GM21825 (cell line): ENCODE measurements around the gene ATP6V1F.

Source experiments
- ATAC-seq: cut with Tn5 transposase; IDR thresholded peaks from one replicate; pipeline ENCODE4 v1.9.1; 2021; ENCODE audit warnings: mild to moderate bottlenecking, moderate library complexity; ENCODE audit not compliant: unreplicated experiment

Gene ATP6V1F

DNA sequence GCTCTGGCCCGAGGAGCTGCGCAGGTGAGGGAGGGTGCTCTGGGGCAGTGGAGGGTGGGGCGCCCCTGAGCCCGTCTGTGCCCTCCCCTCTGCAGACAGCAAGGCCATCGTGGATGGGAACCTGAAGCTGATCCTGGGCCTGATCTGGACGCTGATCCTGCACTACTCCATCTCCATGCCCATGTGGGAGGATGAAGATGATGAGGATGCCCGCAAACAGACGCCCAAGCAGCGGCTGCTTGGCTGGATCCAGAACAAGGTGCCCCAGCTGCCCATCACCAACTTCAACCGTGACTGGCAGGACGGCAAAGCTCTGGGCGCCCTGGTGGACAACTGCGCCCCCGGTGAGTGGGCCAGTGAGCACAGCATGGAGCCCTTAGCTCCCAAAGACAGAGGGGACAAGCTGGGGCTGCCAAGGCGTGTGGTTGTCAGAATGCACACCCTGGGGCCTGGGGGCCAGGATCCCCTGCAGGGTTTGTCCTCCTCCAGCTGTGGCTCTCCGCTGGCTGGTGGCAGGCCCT lies 27.4 kb upstream of the ATP6V1F start:
- no peak for ATAC-seq

DNA sequence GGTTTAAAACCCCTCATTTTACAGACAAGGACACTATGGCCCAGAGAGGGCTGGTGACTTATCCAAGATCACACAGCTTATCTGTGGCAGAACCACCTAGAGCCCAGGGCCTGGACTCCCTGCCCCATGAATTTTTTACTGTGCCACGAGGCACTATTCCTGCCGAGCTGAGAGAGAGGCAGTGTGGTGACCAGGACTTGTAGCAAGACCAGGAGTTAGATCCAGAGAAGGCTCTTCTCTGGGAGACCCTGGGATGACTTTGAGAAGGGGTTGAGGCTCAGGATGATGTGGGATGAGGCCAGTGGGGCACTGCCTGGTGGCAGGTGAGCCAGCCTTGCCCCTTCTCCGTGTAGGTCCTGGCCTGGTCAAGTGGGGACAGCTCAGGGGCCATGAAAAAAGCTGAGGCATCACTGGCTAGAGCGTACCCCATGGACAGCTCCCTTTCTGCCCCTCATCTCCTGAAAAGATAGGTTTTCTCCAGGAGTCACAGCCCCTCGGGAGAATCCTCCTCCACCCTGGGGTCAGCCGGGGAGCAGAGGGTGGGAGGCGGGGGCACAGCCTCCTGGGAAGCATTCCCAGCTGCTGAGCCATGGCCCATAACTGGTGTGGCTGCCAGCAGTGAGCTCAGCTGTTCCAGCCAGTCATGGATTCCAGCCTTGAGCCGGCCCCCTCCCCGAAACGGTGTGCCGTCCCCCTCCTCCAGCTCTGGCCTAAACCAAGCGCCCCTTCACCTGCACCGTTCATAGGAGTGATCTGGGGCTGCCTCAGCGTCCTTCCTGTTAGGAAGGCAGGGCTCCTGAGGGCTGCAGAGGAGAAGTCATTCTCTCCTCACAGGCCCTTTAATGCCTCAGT lies 26.6 kb upstream of the ATP6V1F start:
- no peak for ATAC-seq

DNA sequence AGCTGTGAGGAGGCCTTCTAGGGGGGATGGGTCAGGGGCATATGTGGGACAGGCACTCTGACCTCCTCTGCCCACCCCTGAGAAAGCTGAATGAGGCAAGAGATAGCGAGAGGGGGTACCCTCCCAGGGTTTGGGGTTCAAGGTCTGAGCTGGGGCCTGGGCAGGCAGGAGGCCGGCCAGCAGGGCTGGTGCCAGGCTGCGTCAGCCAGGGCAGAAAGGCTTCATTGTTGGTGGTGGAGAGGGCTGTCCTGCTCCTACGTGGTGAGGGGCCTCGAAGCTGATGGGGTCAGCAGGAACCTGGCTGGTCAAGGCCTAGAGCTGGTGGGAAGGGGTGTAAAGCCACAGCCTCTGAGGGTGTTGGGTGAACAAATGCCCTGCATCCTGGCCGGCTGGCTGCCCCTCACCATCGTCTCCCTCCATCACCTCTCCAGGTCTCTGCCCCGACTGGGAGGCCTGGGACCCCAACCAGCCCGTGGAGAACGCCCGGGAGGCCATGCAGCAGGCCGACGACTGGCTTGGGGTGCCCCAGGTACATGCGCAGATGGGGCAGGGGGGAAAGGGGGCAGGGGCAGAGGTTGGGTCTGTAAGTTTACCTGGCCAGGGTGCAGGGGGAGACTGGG lies 25.8 kb upstream of the ATP6V1F start:
- no peak for ATAC-seq

DNA sequence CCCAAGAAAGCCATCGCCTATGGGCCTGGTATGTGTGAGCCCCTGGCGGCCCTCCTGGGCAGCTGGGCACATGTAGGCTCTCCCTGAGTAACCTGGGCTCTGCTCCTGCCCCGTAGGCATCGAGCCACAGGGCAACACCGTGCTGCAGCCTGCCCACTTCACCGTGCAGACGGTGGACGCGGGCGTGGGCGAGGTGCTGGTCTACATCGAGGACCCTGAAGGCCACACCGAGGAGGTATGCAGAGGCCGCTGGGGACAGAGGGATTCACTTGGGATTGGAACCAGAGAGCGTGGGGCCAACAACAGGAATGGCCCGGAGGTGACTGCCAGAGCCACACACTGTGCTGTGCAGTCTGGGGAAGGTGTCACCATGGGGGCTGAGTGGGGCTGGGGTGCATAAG lies 25.1 kb upstream of the ATP6V1F start:
- no peak for ATAC-seq

DNA sequence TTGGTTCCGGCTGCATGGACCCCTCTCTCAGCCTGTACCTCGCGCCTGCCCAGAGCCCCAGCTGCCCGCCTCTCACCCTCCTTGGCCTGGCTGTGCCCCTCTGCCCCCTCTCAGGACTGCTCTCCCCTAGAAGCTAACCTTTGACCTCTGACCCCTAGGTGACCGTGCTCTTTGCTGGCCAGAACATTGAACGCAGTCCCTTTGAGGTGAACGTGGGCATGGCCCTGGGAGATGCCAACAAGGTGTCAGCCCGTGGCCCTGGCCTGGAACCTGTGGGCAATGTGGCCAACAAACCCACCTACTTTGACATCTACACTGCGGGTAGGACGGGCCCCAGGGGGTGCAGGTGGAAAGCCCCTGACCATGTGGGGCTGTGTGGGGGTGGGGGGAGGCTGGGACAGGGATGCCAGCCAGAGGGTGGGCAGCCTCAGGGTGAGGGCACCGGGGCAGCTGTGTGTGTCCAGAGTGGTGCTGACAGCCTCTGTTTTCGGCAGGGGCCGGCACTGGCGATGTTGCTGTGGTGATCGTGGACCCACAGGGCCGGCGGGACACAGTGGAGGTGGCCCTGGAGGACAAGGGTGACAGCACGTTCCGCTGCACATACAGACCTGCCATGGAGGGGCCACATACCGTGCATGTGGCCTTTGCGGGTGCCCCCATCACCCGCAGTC lies 24.4 kb upstream of the ATP6V1F start:
- ATAC-seq, result no peak

DNA sequence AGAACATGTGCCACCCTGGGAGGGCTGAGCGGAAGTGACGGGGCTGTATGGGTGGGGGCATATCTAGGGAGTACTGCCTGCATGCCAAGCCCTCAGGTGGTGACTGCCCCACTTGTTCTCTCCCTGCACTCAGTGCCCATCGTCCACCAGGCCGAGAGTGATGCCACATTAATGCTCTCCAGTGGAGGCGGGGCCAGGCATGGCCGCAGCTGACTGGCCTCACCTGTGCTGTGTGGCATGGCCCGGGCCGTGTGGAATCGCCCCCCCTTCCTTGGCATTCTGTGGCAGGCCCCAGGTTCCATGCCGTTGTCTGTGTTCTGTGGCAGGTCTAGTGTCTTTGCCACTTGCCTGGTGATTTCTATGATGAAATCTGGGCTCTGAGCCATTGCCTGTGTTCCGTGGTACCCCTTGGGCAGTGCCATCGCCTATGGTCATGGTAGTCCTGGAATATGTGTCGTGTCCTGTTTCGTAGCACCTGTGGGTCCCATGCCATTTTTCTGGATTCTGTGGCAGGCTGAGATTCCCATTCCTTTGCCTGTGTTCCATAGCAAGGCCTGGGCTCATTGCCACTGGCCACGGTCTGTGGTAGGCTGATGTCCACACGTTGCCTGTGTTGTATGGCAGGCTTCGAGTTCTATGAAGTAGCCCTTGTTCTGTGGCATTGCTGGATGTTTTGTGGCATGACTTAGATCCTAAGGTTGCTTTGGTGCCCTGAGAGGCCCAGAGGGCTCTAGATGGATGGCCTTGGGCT lies 23.5 kb upstream of the ATP6V1F start:
- no peak for ATAC-seq

DNA sequence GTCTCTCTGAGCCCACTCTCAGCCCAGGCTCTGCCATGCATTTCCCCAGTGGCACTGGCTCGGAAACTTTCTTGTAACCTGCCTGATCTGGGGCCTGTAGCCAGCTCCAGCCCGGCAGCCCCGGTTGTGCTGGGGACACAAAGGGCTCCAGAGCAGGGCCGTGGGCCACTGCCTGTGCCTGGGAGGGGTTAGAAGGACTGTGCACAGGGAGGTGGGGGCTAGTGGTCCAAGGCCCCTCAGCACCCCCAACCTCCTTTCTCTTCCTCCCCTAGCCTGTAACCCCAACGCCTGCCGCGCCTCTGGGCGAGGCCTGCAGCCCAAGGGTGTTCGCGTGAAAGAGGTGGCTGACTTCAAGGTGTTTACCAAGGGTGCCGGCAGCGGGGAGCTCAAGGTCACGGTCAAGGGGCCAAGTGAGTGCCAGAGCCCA lies 22.9 kb upstream of the ATP6V1F start:
- ATAC-seq, result no peak

DNA sequence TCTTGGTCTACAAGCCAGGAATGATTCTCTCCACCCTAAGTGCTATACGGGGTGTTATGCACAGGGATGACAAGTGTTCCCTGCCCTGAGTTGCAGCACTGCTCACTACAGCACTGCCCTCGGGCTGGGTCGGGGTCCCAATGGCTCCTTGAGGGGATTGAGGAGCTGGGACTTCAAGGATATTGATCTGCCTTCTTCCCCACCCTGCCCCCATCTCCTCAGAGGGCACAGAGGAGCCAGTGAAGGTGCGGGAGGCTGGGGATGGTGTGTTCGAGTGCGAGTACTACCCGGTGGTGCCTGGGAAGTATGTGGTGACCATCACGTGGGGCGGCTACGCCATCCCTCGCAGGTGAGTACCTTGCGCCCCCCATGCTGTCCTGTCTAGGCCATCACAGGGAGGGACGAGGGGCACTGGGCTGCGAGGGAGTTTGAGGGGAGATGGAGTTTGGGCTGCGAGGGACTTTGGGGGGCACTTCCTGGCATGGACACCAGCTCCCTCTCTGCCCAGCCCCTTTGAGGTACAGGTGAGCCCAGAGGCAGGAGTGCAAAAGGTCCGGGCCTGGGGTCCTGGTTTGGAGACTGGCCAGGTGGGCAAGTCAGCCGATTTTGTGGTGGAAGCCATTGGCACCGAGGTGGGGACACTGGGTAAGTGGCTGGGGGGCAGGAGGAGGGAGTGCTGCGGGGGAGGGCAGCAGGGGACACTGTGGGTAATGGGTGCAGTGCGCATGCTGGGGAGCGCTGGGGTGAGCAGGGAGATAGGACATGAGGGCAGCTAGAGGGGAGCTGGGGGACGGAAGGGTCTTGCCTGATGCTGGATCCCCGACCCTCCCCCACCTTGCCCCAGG lies 22.1 kb upstream of the ATP6V1F start:
- no peak for ATAC-seq

DNA sequence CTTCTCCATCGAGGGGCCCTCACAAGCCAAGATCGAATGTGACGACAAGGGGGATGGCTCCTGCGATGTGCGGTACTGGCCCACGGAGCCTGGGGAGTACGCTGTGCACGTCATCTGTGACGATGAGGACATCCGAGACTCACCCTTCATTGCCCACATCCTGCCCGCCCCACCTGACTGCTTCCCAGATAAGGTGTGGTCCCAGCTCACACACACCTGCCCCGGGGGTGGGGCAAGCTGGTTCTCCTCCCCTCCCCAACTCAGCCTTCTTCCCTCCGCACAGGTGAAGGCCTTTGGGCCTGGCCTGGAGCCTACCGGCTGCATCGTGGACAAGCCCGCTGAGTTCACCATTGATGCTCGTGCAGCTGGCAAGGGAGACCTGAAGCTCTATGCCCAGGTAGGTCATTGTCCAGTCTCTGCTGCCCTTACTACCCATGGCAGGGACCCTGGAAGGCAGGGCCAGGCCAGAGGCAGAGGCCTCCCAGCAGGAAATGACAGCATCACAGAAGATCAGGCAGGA lies 21.4 kb upstream of the ATP6V1F start:
- ATAC-seq, result no peak

DNA sequence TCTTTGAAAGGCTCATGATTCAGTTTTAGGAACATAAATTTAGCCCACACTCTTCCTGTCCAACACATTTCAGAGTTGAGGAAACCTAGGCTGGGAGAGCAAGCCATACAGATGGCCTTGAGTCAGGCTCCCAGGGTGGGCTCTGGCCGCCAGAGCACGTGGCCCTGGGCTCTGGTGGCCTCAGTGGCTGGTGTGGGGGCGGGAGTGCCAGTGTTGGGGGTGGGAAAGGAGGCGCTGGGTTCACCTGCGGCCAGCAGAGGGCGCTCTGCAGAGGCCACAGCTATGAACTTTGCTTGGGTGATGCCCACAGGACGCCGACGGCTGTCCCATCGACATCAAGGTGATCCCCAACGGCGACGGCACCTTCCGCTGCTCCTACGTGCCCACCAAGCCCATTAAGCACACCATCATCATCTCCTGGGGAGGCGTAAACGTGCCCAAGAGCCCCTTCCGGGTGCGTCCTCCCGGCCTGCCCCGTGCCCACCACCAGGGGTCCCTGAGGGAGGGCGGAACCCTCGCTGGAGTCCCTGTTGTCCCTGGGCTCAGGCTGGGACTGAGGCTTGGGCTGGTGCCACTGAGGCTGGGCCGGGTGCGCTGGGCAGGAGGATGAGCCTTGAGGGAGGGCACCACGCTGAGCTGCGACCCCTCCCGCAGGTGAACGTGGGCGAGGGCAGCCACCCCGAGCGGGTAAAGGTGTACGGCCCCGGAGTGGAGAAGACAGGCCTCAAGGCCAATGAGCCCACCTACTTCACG lies 20.6 kb upstream of the ATP6V1F start:
- ATAC-seq, result no peak

DNA sequence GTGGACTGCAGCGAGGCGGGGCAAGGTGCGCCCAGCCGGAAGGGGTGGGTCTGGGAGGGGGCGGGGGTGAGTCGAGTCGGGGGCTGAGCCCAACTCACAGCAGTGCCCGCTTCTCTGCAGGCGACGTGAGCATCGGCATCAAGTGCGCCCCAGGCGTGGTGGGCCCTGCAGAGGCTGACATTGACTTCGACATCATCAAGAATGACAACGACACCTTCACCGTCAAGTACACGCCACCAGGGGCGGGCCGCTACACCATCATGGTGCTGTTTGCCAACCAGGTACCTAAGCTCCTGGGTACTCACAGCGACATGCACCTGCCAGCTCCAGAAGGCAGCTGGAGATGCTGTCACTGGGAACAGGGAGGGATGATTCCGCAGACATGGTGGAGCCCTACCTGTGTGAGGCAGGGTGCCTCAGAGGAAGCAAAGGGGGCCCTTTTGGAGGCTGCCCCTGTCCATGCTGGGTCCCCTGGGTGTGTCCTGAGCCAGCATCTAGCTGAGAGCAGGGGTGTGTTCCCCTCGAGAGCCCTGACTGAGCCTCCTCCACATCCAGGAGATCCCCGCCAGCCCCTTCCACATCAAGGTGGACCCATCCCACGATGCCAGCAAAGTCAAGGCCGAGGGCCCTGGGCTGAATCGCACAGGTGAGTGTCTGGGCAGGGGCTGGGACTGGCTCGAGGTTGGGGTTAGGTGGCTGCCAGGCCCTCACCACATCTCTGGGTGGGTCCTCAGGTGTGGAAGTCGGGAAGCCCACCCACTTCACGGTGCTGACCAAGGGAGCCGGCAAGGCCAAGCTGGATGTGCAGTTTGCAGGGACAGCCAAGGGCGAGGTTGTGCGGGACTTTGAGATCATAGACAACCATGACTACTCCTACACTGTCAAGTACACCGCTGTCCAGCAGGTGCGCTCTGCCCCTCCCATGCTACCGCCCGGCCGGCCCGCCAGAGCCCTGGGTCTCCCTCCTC lies 19.7 kb upstream of the ATP6V1F start:
- no peak for ATAC-seq

DNA sequence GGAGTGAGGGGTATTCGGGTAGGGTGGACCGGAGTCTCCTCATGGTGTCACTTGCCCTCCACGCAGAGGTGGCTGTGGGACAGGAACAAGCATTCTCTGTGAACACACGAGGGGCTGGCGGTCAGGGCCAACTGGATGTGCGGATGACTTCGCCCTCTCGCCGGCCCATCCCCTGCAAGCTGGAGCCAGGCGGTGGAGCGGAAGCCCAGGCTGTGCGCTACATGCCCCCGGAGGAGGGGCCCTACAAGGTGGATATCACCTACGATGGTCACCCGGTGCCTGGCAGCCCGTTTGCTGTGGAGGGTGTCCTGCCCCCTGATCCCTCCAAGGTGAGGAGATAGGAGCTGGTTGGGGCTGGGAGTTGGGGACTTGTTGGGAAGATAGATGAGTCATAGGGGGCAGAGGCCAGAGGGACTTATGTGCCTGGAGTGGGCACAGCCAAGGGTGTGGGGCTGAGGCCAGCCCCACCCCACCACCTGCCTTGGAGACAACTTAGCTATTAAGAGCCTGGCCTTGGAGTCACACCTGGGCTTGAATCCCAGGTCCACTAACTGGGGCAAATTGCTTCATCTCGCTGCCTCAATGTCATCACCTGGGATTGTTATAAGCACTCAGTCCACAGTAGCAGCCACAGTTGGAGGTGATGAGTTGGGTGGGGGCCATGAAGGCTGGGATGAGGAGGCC lies 18.6 kb upstream of the ATP6V1F start:
- no peak for ATAC-seq

DNA sequence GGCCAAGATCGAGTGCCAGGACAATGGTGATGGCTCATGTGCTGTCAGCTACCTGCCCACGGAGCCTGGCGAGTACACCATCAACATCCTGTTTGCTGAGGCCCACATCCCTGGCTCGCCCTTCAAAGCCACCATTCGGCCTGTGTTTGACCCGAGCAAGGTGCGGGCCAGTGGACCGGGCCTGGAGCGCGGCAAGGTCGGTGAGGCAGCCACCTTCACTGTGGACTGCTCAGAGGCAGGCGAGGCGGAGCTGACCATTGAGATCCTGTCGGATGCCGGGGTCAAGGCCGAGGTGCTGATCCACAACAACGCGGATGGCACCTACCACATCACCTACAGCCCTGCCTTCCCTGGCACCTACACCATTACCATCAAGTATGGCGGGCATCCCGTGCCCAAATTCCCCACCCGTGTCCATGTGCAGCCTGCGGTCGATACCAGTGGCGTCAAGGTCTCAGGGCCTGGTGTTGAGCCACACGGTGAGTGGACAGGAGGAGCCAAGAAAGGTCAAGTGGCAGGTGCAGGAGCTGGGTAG lies 17.8 kb upstream of the ATP6V1F start:
- ATAC-seq, result no peak

DNA sequence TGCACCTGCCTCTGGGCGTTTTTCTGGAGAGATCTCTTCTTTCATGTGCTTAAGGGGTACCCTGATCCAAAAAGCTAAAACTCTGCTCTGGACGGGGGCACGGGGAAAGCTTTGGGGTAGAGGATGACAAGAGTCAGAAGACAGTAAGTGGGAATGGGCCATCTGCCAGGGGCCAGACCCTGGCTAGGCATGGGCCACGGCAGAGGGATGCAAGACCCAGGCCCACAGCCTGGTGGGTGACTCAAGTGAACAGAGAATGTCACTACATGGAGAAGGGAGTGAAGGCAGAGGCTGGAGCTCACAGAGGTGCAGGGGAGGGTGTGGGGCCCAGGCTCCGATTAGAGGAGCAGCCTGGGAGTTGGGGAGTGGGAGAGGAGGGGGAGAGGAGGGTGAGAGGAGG lies 17.2 kb upstream of the ATP6V1F start:
- no peak for ATAC-seq

DNA sequence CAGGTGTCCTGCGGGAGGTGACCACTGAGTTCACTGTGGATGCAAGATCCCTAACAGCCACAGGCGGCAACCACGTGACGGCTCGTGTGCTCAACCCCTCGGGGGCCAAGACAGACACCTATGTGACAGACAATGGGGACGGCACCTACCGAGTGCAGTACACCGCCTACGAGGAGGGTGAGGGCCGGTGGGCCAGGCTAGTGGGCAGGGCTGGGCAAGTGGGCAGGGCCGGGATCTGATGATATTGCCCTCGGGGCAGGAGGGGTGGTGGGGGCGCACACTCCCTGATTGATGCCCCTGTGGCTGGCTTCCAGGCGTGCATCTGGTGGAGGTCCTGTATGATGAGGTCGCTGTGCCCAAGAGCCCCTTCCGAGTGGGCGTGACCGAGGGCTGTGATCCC lies 16.7 kb upstream of the ATP6V1F start:
- no peak for ATAC-seq

DNA sequence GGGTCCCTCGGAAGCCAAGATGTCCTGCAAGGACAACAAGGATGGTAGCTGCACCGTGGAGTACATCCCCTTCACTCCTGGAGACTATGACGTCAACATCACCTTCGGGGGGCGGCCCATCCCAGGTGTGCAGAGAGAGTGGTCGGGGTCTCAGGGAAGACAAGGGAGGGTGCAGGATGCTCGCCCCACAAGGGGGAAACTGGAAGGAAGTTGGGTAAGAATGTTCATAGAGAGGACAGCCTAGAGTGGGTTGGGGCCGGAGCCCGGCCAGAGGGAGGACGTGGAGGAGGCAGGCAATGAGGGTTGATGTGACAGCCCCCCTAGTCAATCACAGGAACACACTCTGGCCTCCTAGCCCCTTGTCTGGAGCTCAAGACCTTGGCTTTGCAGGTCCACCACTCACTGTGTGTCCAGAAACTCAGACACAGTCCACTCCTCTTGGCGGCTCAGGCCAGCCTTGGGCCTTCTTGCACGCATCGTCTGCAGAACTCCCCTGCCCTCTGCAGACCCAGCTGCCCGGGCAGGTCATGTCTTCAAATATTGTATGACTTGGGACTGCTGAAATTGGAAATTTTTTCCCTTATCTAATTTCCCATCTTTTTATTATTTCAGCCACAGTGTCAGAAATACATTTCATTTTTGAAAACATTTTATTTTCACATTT lies 15.7 kb upstream of the ATP6V1F start:
- no peak for ATAC-seq
